ENCODE measurements around the gene MAOB.

Gene MAOB

DNA sequence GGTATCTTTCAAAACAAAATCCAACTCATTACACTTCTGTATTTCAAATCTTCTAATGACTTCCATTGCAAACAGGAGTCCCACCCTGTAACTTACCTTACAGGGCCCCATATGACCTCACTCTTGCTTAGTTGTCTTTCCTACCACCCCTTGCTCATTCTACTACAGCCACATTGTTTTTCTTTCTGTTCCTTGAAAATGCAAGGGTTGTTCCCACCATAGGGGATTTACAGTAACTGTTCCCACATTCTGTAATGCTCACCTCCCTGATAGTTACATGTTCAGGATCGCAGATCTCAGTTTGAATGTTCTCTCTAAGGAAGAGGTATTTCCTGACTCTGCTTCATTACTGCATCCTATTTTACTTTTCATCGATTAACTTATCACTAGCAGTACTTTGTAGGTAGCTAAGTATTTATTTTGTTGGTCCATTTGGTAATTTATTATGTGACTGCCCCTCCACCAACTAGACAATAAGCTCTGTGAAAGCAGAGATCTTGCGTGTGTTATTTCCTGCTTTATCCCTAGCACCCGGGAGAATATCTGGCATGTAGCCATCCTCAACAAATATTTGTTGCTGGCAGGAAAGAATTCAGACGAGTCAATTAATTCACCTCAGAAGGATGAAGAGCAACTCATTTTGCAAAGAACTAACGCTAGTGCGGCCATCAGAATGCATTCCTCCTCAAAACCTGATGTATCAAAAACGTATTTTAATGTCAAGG lies 21.4 kb downstream of the MAOB start:
- no peak for DNase-seq

- no peak for DNase-seq
These were observed 28.9 kb downstream of the MAOB start for GRCh38 chrX:43853225-43853828.

DNA sequence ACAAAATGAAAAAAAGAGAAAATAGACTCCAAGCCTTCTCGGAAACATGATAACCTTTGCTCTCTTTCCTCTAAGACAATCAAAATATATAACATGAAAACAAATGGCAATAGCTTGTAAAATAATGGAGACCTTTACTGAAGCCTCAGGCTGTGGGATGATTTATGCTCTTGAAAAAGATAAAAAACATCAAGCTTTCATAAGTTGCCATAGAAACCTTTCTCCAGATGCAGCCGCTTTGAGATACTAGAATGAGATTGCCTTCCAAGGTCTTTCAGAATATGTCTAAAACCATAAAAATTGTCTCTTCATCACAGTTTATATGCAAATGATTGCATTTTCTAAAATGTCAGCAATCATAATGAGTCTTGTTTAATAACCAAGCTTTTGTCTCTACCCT lies 31.6 kb downstream of the MAOB start:
- DNase-seq: no peak

DNA sequence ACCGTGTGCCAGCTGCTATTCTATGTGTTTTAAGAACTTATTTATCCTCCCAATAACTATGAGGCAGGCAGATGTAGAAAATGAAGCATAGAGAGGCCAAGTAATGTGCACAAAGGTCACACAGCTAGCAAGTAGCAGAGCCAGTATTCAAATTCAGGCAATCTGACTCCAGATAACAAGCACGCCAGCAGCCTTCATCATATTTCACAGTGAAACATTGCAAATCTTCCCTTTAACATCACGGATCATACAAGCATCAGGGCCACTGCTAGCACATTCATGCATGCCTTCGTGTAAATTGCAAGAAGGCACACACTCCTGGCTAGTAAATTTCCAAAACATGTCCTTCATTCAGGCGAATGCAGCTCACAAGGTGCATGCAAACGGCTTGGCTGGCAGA lies 33.1 kb downstream of the MAOB start:
- DNase-seq: no peak

DNA sequence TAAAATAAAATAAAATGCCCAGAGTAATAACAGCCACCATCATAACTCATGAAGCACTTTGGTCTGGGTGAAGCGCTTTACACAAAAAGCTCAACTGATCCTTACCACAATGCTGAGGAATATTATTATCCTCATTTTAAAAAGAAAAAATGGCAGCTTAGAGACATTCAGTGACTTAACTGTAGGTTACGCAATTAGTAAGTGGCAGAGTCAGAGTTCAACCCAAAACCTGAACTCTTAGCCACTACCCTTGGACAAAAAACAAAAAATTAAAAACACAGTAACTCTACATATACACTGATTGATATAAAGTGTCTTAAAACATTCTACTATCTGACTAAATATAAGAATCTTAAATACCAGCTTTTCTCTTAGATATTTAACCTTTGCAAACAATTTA lies 34.9 kb downstream of the MAOB start:
- DNase-seq: no peak

GRCh38 chrX:43846558-43846957 lies 35.7 kb downstream of the MAOB start:
- DNase-seq: no peak

GRCh38 chrX:43845776-43846175 lies 36.5 kb downstream of the MAOB start:
- no peak for DNase-seq

GRCh38 chrX:43840265-43840664 lies 42.0 kb downstream of the MAOB start:
- DNase-seq: no peak

GRCh38 chrX:43836435-43837184 lies 45.6 kb downstream of the MAOB start:
- DNase-seq: no peak

- DNase-seq: no peak
These were observed 46.7 kb downstream of the MAOB start for GRCh38 chrX:43835559-43835958.

- DNase-seq: no peak
These were observed 54.5 kb downstream of the MAOB start for GRCh38 chrX:43827791-43828190.

DNA sequence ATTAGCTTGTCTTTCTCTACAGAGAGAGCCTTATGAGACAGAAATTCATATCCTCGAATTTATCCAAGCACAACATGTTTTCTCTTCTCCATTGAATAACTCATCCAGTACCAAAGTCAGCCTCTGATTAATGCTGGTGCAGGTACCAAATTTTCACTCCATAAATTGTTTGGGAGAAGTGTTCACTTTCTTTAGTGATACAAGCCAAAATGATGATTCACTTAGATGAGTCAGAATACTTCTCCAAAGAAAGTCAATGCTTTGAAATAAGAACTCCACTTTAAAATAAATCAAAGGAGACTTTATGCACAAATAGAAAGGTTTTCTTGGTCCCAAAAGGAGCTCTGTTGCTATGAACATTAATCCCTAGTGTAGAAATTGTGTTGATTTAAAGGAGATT lies 60.2 kb downstream of the MAOB start:
- no peak for DNase-seq

DNA sequence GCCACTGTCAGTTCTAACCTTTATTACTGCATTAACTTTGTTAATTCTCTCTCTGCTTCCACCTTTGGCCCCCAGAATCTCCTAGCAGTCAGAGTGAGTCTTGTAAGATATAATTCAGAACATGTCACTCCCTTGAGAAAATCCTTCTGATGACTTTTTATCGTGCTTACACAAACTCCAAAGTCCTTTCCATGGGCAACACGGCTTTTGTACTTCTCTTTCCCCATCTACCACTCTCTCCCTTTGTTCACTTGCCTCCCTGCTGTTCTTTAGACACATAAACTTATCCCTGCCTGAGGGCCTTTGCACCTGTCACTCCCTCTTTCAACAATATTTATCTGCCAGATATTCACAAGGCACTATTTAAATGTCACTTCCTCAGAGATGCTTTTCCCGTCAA lies 64.8 kb downstream of the MAOB start:
- no peak for DNase-seq

- no peak for DNase-seq
These were observed 67.0 kb downstream of the MAOB start for GRCh38 chrX:43815209-43815608.

DNA sequence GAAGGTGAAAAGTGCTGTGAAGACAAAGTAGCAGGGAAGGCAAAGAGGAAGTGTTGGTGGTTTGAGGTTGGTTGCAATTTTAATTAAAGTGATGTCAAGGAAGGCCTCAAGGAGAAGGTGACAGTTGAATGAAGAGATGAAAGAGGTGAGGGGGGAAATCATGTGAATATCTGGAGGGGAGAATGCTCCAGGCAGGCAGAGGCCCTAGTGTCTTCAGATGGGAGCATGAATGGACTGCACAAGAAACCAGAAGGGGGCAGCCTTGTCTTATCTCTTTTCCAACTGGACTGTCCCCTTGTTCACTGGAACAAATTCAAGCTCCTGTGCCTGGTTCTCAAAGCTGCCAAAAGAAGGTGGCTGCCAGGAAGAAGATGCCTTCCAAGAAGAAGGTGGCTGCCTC lies 68.4 kb downstream of the MAOB start:
- DNase-seq: no peak

GRCh38 chrX:43813319-43813718 lies 68.9 kb downstream of the MAOB start:
- DNase-seq: no peak

DNA sequence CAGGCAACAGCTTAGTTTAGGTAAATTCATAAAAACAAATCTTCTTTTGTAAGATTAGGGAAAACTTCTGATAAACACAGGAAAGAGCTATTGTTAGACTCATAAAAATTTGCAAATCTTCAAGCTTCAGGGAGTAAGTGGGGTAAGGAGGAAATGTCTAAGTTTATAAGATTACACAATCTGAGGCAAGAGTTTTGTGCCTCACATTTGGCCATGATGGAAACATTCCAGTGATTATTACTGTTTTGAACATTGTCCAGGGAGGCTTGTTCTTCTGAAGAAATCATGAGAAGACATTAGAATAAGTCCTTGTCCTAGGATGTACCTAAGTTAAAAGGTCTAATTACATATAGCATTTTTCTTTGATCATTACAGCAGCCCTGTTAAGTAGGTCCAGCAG lies 72.8 kb downstream of the MAOB start:
- no peak for DNase-seq

DNA sequence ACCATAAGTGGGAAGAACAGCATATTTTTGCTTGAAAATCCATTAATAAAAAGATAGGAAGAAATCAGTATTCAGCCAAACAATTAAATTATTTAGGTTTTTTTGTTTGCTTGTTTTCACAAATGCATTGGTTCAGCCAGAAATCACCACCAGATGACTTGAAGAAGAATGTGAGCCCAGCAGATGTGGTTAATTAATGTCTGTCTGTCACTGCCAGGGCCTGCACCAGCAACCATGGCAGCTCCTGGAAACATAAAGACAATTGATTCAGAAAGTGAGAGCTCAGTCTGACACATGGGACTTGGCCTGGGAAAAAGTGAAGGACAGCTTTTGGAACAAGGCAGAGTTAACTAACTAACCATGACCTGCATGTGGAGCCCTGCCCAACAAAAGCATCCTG lies 74.0 kb downstream of the MAOB start:
- DNase-seq: no peak

- no peak for DNase-seq
These were observed 76.7 kb downstream of the MAOB start for GRCh38 chrX:43805579-43805978.

DNA sequence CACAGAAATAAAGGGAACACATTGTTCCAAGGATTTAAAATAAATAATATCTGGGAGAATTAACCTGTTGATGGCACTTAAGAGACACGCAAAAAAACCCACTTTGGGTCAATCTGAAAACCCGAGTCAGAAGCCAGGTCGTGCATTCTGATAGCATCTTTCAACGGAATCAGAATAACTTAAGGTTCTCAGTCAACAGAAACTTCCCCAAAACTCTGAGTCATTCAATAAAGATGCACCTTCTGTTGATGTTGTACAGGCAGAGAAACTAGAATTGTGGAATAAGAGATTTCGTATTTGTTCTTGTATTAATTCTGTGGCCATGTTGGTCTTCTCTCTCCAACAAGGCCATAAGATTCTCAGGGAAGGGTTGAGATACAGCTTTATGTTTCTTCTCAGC lies 78.2 kb downstream of the MAOB start:
- no peak for DNase-seq

DNA sequence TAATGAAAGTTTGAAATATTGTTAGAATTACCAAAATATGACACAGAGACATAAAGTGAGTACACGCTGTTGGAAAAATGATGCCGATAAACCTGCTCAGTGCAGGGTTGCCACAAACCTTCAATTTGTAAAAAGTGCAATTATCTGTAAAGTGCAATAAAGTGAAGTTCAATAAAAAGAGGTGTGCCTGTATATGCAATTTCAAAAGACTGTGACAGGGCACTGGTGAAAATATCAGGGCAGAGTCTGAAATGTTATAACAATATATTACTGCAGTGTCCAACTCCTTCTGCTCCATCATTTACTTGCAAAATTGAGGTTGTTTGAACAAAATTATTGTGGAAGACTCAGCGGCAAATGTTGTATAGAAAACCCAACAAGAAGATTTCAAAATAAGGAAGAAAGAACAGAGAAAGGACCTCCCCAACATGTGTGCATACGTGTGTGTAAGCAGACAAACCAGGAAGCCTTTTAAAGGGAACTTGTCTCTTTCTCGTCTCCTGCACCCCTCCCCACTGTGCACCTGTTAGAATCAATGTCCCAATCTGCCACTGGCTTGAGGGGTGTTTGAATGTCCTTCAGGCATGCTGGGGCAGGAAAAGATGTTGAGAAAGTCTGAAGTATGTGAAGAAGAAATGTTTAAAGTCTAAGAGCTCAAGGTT lies 96.2 kb downstream of the MAOB start:
- DNase-seq: no peak

DNA sequence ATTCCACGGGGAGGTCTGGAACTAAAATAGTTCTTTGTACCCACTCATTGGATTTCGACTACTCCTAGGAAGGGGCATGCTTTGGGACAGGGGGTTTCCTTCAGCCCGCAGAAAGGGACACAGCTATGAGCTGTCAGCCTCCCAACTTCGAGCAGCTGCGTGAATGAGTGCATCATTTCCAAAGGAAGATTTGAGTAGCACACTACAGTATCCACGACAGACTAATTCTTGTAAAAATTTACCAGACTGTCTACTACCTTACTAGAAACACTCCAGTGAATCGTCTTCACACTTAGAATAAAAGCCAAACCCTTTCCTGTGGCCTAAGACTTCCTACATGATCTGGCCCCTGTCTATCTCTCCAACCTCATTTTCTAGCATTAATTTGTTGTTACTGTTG lies 124.2 kb downstream of the MAOB start:
- DNase-seq: no peak

- DNase-seq: no peak
These were observed 126.2 kb downstream of the MAOB start for GRCh38 chrX:43756076-43756475.

DNA sequence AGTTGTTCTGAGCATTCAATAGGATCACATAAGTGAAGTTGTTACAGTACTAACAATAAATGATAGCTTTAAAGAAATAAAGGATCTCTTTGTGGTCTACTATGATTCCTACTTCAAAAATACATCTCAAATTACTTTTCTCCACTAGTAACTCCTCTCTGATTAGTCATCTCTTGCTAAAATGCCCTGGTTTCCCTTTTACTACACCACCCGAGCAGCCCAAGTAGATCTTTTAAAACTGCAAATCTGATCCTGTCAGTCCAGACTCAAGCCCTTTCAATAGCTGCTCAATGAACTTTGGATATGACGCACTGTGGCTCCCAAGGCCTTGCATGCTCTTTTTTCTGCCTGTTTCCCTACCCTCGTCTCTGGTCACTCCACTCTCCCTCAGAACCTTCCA lies 128.6 kb downstream of the MAOB start:
- DNase-seq: no peak
